ENCODE data around the gene BMAL1.
A peak's percentile ranks its signal among the peaks of the same experiment; 100 is the strongest.
"Not testable (repeated sequence)": the region's sequence is repeated elsewhere in the genome, so short reads cannot be mapped to it uniquely, and the experiment has no call there.

The BMAL1 gene

GRCh38 chr11:13277768-13278608, at the start of gene BMAL1:
BMAL1 (plus strand) TSS chr11:13277790; CDS start chr11:13354309, 76,519 bp downstream.
- DNase-seq: peak; percentile 53

- no peak for DNase-seq
Observed at GRCh38 chr11:13228572-13228971, 49.0 kb upstream of the BMAL1 start.

- no peak for DNase-seq
Observed at GRCh38 chr11:13229136-13229535, 48.5 kb upstream of the BMAL1 start.

GRCh38 chr11:13229711-13230318, 47.8 kb upstream of the BMAL1 start:
- no peak for DNase-seq

GRCh38 chr11:13233173-13233745, 44.3 kb upstream of the BMAL1 start:
- no peak for DNase-seq

GRCh38 chr11:13235895-13236294, 41.7 kb upstream of the BMAL1 start:
- DNase-seq: no peak

GRCh38 chr11:13236626-13237025, 41.0 kb upstream of the BMAL1 start:
- DNase-seq: no peak

GRCh38 chr11:13237761-13238160, 39.8 kb upstream of the BMAL1 start:
- DNase-seq: no peak

GRCh38 chr11:13238879-13239514, 38.6 kb upstream of the BMAL1 start:
- DNase-seq: peak; percentile 61

GRCh38 chr11:13242564-13242963, 35.0 kb upstream of the BMAL1 start:
- no peak for DNase-seq

GRCh38 chr11:13247606-13248296, 29.8 kb upstream of the BMAL1 start:
- DNase-seq: no peak

- no peak for DNase-seq
Observed at GRCh38 chr11:13249177-13249576, 28.4 kb upstream of the BMAL1 start.

GRCh38 chr11:13249992-13250391, 27.6 kb upstream of the BMAL1 start:
- peak; percentile 34 for DNase-seq

- DNase-seq: no peak
Observed at GRCh38 chr11:13251966-13252365, 25.6 kb upstream of the BMAL1 start.

GRCh38 chr11:13252438-13252837, 25.2 kb upstream of the BMAL1 start:
- DNase-seq: no peak

GRCh38 chr11:13256216-13256615, 21.4 kb upstream of the BMAL1 start:
- no peak for DNase-seq

- DNase-seq: not testable (repeated sequence)
Observed at GRCh38 chr11:13258061-13258460, 19.5 kb upstream of the BMAL1 start.

GRCh38 chr11:13258855-13259254, 18.7 kb upstream of the BMAL1 start:
- no peak for DNase-seq

- no peak for DNase-seq
Observed at GRCh38 chr11:13259374-13259773, 18.2 kb upstream of the BMAL1 start.

- DNase-seq: no peak
Observed at GRCh38 chr11:13260201-13260962, 17.2 kb upstream of the BMAL1 start.

- DNase-seq: no peak
Observed at GRCh38 chr11:13260963-13261588, 16.5 kb upstream of the BMAL1 start.

- DNase-seq: no peak
Observed at GRCh38 chr11:13261591-13262061, 16.0 kb upstream of the BMAL1 start.

Measured in CD4-positive, alpha-beta T cell treated with Interleukin-10 for 1 hour (primary cell).